ENCODE results near the gene KIF1C.
A peak's percentile ranks its signal among the peaks of the same experiment; 100 is the strongest.

Gene KIF1C

DNA sequence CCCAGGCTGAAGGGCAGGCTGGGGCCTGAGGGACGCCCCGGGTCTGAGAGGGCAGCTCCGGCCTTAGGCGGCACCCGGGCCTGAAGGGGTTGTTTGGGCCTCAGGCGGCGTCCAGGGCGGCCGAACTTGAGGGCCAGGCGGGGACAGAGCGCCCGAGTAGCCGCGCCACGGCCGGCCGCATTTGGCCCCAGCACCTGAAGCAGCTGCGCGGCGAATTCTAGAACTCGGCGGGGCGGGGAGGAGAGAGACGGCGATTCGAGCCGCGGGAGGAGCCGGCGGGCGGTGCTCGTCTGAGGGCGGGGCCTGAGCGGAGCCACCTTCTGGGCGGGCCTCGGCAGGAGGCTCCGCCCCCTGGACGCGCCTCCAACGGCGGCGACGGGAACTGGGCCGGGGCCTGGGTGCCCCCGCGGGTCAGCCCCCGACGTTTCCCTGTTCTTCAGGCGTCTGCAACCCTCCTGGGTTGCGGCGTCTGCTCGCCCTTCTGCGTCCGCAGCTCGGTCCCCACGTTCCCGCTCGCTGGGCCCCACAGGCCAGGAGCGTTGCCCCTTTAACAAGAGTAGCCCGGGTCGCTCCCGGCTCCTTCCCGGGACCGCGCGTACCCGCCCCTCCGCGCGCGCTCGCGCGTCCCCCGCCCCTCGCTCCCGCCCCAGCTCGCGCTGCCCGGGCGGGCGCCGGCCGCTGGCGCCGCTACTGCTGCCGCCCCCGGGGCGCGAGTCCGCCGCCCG, at the start of gene KIF1C, which contains the start of gene INCA1:
Gene KIF1C, plus strand, starts transcription at position 649 of the 725 bp plus-strand sequence. CDS start 2,297 bp downstream, outside the sequence.
Gene INCA1, minus strand, starts transcription at position 221 of the 725 bp plus-strand sequence. CDS start 3,085 bp downstream, outside the sequence.
- DNase-seq, result peak; percentile 98

DNA sequence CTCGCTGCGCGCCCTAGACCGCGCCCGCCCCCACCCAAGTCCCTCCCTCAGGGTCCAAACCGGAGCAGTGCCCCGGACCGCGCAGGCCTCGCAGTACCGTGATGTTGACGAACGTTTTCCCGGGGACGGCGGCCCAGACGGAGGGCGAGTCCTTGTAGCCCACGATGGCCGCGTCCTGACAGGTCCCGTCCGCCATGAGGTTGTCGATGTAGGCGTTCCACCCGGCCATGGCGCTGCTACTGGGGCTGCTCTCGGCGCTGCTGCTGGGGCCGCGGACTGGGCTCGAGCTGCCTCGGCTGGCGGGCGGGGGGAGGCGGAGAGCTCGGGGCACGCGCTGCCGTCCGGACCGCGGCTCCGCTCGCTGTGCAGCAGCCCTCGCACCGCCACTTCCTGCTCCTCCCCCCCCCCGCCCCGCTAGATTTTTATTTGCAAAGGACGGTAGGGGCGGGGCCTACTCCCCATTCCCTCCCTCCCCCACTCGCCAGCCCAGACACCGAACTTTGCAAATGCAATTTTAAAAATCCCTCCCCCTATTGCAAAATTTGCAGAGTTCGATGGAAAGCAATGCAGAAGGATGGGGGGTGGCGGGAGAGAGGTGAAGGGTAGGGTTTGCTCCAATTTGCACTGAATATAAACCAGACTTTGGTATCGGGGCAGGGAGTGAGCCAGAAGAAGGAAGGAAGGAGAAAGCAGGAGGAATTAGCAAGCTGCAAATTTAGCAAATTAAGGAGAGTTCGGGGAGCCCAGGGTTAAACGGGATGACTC, 49.4 kb upstream of the KIF1C start, which contains the start of gene PFN1:
Gene PFN1, minus strand, starts transcription at position 365 of the 765 bp plus-strand sequence. Its CDS starts 136 bp downstream, at position 229.
- DNase-seq, result peak; percentile 82

DNA sequence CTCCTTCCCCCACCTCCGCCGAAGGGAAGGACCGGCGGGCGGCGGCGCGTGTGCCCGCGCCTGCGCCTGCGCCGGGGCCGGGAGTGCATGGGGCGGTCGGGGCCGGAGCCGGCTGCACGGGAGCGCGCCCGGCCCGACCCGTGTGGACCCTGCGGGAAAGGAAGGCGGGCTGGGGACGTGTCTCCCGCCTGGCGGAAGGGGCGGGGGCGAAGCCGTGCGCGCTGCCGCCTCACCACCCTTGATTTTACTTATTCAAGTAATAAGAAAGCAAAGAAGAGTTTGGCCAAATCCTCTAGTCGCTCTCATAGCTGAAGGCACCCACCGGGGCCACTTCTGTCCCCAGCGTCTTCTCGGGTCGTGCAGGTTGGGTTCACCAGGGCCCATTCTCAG, 48.8 kb upstream of the KIF1C start:
- DNase-seq, result peak; percentile 95

DNA sequence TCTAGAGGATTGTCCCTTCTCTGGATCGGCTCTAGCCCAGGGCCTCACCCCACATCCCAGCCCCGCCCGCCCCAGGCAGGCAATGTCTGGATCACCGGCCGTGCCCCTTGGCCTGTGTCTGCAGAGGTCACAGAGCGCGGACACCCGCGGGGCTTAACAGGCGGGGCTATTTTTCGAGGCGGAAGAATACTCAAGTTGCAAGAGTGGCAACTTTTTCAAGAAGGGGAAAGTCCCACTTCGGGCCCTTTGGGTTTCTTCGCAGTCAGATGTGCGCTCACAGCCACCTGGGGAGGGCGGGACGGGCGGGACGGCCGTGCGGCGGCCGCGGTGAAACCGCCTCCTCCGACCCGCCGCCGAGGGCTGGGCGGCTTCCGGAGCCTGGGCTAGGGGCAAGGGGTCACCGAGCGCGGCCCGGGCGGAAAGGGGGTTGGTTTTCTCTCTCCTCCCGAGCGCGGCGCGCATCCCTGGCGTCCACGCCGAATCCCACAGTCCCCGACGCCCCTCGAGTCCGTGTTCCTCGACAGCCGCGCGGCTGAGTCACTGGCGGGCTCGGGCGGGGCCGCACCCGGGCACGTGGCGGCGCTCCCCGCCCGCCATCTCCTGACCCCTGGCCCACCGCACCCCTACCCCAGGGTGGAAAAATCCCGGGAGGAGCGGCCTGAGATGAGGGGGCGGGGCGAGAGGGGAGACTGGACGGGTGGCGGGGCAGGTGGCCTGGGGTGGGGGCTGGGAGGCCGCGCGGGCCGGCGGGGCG, 48.3 kb upstream of the KIF1C start:
- peak; percentile 64 for DNase-seq

DNA sequence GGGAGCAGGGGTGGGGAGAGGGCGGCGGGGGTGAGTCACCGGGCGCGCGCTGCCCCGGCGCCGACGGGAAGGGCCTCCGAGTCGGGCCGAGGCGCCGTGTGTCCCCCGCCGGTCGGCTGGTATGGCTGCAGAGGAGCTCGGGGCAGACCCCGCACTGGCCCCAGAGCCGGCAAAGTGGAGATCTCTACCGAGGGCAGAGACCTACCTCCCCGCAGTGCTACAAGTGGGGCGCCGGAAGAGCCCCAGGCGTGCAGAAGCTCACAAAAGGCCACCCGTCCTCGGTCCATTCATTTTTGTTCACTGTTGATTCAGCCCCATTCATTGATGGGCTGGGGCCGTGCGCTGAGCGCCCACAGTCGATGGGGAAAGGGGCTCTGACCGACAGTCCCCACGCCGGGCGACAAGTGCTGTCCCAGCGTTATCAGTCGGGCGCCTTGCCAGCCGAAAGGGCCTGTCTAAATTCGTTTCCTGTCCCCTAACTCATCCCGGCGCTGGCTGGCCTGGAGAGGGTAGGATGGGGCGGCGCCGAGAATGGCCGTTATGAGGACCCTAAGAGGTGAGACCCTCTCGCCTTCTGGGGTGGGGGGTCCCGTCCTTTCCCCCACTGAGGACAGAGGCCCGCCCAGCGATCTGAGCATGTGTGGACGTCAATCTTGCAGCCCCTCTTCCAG, 47.5 kb upstream of the KIF1C start:
- no peak for DNase-seq

DNA sequence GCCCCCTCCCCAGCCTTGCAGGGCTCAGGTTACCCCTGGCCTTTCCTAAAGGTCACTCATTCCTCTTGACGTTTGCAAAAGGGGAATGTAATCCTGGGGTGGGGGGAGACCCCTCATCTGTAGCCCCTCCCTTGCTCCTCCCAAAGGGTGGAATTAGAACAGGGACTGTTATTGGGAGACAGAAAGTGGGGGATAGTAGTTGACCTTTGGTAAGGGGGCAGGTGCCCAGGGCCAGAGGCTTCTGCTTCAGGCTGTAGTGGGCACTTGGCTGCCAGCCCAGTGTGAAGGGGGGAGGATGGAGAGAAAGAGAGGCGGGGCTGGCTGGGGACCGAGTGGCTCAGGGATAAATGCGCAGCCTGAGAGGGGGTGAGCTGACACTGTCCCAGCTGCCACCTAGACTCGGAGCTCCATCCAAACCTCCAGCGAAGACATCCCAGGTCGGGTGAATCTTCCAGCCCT, 47.0 kb upstream of the KIF1C start, which contains the start of gene ENO3:
Gene ENO3, plus strand, starts transcription at position 374 of the 459 bp plus-strand sequence. CDS start 711 bp downstream, outside the sequence.
- DNase-seq, result no peak

DNA sequence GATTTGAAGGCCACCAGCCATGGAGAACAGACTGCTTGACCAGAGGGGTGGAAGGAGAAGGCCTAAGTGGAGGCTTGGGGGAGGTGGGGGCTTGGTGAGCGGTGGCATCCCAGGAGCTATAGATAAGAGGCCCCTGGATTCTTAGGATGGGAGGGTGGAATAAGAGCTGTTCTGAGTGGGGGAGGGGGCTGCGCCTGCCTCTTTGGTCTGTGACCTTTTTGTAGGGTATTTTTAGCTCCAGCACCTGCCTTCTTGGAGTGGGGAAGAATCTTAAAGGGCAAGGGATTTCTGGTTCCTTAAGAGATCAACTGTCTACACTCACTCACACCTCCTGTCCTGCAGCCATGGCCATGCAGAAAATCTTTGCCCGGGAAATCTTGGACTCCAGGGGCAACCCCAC, 46.3 kb upstream of the KIF1C start:
- no peak for DNase-seq

DNA sequence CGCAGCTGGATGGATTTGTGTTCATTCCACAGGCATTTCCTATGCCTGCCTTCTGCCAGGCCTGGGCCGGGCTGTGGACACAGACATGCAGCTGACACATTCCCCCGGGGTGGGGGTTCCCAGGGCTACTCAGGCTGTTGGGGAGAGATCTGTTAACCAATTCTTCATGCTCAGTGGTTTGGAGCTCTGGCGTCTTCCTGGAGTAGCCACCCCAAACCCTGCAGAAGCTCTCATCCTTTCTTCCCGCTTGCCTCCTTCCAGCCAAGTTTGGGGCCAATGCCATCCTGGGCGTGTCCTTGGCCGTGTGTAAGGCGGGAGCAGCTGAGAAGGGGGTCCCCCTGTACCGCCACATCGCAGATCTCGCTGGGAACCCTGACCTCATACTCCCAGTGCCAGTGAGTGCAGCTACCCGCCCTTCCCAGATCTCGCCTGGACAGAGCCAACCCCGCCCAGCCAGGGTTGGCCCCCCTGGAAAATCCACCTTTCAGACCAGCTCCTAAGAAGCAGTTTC, 44.2 kb upstream of the KIF1C start:
- DNase-seq, result no peak

DNA sequence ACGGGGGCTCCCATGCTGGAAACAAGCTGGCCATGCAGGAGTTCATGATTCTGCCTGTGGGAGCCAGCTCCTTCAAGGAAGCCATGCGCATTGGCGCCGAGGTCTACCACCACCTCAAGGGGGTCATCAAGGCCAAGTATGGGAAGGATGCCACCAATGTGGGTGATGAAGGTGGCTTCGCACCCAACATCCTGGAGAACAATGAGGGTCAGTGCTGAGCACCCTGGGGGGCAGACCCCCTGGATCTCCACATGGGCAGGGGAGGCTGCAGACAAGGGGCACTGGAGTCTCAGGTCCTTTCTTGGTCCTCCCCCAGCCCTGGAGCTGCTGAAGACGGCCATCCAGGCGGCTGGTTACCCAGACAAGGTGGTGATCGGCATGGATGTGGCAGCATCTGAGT, 42.7 kb upstream of the KIF1C start:
- no peak for DNase-seq

DNA sequence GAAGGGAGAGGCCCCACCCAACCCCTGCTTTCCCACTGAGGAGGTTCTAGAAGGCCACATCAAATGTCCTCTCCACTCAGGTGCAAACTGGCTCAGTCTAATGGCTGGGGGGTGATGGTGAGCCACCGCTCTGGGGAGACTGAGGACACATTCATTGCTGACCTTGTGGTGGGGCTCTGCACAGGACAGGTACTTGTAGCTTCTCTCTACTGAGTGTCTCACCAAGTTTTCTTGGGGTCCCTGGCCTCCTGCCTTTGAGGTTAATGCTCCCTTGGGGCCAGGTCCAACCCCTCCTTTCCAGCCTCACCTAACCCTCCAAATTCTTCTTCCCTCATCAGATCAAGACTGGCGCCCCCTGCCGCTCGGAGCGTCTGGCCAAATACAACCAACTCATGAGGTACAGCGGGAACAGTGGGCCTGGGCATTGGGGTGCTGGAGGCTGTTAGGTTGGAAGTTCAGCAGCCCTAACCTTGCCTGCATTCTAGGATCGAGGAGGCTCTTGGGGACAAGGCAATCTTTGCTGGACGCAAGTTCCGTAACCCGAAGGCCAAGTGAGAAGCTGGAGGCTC, 41.2 kb upstream of the KIF1C start:
- DNase-seq, result no peak

DNA sequence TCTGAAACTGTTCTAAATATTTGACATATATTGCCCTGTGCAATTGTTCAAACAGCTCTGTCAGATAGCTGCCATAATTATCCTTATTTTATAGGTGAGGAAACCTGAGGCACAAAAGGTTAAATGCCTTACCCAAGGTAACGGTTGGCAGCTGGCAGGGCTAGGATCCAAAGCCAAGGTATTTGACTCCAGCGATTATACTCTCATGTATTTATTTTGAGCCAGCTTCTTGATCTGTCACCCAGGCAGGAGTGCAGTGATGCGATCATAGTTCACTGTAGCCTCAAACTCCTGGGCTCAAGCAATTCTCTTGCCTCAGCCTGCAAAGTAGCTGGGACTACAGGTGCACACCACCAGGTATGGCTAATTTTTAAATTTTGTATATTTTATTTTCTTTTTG, 39.6 kb upstream of the KIF1C start:
- no peak for DNase-seq

DNA sequence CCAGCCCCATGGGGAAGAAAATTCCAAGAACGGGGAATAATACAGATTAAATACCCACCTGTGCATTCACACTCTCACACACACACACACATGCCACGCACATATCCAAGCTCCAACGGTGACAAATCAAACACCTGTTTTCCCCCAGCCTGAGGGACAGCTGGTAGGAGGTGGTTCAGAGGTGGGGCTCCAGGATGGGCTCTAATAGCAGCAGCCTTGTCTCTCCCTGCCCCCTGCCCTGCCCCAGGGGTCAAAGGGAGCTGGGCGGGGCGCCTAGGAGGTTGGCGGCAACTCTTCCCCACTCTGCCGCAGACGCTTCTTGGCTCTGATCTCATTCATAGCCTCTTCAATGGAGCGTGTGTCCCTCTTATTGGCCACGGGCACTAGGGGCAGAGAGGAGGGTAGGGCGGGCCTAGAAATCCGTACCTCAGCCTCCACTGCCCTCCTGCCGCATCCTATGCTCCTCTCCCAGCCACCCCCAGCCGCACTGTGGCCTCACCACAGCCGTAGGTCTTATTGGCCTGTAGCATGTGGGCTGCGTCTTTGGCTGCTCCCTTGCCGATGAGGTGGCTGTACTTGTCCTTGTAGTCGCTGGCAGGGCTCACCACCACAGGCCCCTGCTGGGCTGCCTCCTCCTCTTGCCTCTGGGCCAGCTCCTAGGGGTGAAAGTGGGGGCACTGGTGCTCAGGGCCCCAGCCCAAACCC, 38.3 kb upstream of the KIF1C start:
- no peak for DNase-seq

DNA sequence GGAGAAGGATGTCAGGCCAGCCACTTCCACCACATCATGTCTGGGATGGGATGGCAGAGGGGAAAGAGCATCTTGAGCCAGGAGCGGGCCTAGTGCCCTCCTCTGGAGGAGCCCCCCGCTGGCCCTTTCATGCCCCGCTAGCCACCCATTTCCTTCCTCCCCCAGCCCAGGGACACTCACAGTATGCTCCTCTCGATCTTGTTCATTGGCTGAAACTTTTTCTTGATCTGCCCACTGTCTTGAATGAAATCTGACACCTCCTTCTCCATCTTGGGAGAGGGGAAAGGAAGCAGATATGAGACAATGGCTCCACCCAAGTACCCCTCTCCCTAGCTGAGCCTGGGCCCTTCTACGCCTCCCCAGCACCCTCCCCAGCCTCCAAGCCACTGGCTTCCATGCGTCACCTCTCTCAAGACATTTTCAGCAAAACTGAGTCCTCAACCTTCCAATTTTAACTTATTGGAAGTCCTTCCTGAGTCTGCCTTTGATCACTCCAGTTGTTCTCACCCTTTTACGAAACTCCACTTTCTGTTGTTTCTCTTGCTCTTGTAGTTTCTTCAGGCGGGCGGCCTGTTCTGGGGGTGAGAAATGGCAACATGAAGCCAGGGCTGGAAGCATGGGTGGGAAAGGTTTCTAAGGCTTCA, 37.3 kb upstream of the KIF1C start:
- DNase-seq, result no peak

DNA sequence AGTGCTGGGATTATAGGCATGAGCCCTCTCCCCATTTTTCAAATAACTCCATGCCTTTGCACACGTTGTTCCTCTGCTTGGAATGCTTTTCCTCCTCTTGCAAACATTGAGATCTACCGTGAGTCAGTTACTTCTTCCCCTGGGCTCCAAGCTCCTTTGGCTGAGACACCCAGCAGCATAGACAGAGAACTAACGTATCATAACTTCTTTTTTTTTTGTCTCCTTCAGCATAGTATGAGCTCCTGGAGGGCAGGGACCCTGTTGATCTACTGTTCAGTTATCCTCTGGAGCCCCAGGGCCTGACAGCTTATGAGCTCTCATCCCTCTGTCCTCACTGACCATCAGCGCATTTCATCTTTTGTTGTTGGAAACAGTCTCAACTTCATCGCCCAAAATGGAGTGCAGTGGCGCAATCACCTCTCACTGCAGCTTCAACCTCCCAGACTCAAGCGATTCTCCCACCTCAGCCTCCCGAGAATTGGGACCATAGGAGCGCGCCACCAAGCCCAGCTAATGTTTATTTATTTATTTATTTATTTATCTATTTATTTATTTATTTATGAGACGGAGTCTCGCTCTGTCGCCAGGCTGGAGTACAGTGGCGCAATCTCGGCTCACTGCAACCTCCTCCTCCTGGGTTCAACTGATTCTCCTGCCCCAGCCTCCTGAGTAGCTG, 32.3 kb upstream of the KIF1C start:
- DNase-seq, result no peak

DNA sequence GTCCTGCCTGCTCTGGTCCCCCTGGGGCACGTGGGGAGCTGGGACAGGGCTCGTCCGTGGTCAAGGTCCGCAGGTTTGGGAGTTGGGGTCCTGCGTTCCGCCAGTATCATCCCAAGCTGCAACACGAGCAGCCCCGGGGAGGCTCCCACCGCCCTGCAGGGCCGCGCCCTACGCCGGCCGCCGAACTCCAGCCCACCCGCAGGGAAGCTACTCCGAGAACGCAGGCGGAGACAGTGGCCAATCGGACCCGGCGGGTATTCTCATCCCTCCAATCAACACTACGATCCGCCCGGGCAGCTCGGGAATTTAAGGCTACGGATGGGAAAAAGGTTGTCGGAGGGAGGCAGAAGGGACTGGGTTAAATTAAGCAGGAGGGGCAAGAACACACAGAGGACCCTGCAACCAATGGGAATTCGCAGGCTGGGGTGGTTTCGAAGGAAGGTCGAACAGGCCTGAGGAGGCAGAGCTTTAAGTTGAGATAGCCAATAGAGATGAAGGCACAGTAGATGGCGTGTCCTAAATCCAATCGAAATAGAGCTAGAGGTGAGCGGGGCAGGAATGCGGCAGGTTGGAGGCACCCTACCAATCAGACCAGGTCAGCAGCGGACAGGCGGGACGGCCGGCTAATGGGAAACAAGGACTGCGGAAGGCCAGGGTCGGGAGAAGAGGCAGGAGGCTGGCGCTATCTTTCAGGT, 30.8 kb upstream of the KIF1C start:
- peak; percentile 85 for DNase-seq

DNA sequence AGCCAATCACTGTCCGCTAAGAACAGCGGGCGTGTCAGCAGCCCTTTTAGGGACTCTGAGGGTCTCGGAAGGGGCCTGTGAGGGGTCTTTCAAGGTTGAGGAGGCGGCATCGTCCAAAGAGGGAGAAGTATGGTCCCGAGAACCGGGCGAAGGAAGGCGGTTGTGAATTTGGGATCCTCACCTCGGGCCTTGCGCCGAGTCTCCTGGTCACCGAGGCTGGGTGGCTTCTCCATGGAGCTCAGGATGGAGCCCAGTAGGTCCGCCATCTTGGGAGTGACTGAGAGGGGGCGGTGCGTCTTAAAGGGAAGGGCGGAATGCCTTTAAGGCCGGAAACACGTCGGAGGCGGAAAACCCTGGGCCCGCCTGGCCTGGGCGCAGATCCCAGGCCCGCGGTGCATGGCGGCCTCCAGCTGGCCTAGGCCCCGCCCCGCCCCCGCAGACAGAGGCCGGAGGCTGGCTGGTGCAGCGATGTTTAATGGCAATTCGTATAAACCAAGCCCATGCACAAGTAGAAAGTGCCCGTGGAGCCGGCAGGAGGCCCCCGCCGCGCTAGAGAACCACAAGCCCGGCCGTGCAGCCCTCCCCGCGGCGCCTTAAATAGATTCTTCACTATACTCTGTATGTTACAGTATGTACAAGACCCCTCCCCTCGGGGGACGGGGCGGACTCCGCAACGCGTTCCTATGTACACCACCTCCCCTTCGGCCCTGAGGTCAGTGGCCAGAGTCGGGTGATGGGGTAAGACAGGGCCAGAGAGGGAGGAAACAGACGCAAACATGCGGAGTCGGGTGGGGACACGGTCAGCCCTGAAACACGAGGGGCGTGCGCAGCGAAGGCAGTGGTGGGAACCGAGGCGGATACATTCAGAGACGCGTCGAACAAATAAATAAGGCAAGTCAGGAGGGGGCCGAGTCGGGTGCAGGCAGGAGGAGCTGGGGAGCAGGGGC, 29.9 kb upstream of the KIF1C start, which contains the start of gene SPAG7:
Gene SPAG7, minus strand, starts transcription at position 279 of the 947 bp plus-strand sequence. Its CDS starts 13 bp downstream, at position 266.
- peak; percentile 79 for DNase-seq

DNA sequence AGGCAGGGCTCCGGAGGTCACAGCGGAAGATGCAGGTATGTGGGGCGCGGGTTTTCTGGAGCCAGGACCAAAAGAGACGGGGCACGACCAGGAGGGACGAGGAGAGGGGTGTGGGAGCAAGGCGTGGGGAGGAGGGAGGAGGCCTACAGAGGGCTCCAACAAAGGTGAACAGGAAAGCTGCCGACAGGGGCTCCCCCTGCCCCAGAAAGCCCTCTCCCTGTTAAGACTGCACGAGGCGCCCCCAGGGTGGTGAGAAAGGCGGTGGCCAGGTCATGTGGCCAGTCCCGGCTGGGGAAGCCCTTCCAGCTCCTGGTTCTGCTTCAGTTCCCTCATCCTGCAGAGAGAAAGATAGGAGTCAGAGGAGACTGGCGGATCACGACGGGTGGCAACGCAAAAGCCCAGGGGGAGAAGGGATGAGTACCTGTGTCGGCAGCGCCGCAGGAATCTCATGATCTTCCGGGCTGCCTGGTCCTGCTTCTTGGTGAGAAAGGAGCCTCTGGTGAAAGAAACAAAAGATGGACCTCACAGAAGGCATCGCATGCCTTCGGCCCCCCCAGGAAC, 29.2 kb upstream of the KIF1C start:
- no peak for DNase-seq

Data from 8988T (cell line).